NCI-H2227 (cell line): ENCODE results near the gene GYG1.
A peak's percentile ranks its signal among the peaks of the same experiment; 100 is the strongest.
"Not testable (repeated sequence)": the region's sequence is repeated elsewhere in the genome, so short reads cannot be mapped to it uniquely, and the experiment has no call there.

ENCODE experiments used
- DNase-seq: peaks from one replicate; lab custom pipeline; 2025; ENCODE audit not compliant: unreplicated experiment; lab: John Stamatoyannopoulos, UW

The GYG1 gene

DNA sequence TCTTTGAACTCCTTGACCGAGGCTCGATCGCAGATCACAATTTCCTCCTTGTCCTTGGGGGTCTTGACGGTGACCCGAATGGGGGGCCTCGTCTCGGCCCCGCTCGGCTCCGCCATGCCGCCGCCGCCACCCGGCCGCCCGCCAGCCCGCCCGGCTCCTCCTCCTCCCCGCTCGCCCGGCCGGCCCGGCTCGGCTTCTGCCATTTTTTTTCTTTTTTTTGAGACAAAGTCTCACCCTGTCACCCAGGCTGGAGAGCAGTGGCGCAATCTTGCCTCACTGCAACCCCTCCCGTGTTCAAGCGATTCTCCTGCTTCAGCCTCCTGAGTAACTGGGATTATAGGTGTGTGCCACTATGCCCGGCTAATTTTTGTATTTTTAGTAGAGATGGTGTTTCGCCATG lies 3.8 kb upstream of the GYG1 start:
- DNase-seq, result not testable (repeated sequence)

DNA sequence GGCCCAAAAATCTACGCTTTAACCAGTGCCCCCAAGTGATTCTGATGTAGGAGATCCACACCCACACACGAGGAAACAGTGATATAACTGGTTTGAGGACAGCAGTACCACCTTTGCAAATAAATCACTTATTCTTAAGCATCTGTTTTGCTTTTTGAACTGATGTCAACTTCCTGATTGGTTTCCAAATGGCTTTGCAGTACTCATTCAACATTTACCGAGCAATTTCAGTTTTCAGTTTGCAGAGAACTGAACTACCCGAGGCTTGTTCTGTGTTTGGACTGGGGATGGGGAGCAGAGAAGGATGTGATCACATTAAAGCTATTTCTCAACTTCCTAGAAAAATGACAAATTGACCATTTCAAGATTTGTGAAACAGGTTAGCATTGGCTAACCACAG lies 1.1 kb upstream of the GYG1 start:
- DNase-seq, result no peak

DNA sequence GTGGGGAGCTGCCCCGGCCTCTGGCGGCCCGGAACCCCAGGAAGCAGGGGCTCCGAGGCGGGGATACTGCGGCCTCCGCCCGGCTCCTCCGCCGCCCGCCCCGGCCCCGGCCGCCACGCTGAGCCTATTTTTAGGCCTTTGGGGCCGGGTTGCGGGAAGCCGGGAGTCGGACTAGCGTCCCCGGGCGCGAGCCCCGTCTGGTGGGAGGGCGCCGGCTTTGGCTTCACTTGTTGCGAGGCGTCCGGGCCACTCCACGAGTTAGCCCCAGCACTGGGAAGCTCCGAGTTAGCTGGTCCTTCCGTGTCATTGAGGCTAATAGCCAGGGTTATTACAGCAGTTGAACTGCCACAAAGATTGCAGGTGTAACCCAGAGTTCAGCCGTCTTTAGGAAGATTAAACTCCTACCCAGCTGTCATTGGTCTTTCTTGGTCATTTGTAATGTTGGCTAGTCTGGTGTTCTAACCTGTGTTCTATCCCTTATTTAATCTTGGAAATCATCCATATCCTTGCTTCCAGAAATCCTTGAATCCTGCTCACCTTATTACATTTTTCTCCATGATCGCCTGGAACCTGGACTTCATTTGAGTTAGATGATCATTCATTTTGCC lies 791 bp downstream of the GYG1 start:
- peak; percentile 21 for DNase-seq

DNA sequence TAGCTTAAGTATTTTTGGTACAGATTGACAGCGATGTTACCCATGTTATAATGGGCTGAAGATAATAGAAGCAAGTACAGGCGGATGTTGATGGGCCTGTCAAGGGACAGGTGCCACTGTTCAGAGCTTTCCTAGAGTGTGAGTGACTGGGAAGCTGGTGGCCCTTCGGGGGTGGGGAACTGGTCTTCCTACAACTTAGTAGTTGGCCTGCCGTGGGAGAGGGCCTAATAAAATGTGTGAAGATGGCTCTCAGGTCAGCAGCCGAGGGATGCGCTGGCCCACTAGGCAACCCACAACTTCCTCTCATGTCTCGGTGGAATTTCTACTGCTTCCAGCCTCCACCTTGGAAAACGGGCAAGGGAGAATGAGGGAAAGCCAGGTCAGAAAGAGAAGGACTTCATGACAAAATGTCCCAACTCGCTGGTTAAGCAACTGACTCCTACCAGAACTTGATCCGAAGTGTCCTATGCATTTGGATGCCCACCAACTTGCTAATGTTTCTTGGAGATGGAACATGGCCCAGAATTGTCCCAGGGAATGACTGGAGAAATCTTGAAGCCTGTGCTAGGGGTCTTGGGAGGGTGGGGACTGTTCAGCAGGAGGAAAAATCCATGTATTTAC lies 1.4 kb downstream of the GYG1 start:
- DNase-seq, result no peak

DNA sequence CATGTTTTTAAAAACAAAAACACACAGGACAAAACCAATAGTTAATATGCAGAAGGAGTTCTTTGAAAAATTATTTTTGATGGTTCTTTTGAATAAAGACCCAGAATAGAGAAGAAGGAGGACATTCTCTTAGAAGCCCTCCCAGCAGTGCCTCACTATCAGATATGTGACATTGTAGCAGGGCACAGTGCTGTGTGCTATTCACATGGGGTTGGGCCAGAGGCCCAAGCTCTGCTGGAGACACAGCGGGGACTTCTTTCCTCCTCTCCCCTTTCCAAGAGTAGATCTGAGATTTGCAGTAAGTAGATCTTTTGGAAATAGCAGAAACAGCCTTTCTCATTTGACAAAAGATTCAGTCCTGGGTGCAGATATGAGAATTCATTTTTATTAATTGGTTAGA lies 6.3 kb downstream of the GYG1 start:
- no peak for DNase-seq

DNA sequence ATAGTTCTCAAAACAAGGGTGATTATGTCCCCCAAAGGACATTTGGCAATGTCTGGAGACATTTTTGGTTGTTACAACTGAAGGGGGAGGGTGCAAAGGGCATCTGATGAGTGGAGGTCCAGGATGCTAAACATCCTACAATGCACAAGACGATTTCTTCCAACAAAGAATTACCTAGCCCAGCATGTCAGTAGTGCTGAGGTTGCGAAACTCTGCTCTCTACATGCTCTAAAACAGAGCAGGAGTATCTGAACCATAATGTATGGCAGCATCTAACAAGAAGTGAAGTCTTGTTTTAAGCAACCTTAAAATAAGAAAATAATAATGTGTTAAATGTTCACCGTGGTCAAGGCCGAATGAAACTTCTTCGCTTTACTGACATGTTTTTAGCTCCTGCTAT lies 7.0 kb downstream of the GYG1 start:
- DNase-seq, result no peak

DNA sequence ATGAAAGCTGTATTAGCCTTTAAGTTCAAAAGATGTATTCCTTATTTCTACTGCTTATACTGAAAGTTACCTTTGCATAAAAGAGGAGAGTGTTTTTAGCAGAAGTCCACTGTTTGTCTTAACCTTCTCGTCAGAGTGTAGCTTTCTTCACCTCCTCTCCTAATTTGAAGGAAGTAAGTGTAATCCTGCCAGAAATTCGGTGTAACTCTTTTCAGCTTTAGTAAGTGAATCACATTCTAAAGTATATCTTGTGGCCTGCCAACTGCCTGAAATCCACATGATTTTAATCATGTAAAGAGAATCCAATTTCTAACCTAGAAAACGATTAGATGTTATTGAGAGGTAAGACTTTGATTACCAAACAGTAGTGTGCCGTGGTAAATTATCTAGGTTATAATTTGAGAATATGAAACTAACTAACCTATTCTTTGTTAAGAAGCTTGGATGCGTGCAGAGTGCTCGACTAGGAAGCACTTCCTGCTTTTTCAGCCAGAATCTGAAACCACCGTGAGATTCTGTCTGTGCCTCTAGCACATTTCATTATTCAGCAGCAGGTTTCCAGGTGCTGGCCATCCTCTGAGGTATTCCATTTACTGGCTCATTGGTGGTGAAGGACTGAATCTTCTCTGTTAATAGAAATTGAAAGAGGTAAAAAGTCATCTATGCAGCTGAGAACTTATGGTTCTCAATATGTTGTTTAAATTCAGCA lies 7.5 kb downstream of the GYG1 start:
- DNase-seq, result no peak

DNA sequence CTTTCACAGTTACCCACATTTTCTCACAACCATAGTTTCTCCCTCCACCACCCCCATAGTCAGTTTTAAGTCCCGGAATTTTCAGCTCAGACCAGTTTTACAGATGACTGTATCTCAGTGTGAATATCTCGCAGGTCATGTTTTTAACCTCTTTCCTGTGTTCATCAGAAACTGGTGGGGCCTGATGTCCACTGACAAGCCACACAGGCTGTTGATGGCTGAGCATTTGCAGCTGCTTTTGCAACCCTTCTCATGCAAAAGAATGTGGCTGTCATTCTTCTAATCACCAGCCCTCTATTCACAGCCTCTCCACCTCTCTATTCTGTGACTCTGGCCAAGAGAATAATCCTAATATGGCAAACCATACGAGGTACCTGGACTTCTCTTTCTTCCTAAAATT lies 8.5 kb downstream of the GYG1 start:
- DNase-seq, result no peak

DNA sequence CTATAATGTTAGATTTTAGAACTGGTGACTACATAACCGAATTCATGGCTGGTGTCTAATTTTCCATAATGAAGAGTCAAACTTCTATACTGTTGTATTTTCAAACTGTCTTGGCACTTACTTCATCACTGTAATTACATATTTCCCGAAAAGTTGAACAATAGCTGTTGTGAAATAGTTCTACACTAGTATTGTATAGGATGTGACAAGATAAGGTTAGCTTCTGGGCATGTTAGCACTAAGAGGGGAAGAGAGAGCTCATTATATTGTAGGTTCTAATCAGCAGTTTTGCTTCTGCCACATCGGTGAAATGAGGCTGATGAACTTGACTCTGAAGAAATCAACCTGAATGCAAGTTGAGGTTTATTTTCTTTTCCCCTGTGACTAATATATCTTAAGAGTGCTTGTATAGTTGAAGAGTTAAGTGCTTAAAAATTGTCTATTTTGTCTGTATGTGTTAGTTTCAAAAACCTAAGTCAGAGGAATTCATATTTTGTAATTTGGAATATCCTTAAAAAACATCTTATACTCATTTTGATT lies 8.9 kb downstream of the GYG1 start:
- DNase-seq, result no peak

DNA sequence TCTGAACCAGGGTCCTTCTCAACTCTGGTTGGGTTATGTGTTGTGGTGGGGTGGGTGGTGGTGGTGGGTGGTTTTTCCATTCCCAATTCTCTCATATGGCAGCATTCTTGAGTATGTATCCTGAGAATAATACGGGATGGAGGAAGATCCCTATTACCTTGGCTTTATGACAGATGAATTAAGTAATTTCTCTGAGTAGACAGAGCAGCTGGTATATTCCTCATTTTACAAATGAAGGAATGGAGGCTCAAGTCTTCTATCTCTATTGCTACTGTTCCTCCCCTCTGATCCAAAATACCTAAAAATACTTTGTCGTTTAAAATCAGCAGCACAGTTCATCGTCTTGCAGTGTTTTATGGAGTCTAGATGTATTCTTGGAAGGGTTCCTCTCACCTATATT lies 10.4 kb downstream of the GYG1 start:
- DNase-seq, result no peak

DNA sequence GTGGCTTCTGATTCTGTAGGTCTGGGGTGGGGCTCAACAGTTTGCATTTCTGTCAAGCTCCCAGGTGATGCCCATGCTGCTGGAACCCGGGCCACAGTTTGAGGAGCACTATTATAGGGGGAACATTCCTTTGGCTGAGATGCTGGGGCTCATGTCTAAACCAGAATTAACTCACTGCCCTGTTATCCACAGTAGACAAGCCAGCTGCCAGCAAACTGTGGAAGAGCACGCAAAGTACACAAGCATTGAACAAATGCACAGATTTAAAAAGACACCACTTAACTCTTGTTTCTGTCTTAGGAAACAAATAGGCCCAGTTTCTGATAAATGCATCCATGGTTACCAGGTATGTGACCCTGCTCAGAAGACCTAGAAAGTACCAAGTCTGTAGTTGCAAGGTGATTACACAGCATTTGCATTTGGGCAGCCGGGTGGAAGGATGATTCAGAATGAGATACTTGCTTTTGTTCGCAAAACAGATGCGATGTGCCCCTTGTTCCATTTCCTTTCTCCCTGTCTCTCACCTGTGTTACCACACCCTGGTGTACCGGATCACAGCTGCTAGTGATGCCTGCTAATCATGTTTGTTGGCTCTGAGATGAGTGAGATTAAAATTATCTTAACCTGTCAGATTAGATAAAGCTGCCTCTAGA lies 12.4 kb downstream of the GYG1 start:
- DNase-seq, result no peak

DNA sequence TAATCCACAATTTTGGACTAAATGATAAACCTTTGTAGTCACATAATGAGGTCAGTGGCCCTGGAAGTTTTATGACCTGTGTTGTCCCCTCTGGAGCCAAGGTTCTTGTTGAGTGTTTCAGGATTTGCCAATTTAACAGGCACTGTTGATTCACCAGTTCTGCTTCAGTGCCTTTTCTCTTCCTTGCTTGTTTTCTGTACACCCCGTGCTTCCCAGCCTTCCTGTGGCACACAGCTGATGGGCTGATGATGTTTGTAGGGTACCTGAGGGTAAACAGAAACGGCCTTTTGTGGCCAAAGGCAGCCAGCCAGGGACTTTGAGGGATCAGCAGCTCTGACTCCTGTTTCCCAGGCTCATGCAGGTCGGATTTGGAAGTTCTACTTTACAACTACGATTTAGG lies 13.3 kb downstream of the GYG1 start:
- no peak for DNase-seq

DNA sequence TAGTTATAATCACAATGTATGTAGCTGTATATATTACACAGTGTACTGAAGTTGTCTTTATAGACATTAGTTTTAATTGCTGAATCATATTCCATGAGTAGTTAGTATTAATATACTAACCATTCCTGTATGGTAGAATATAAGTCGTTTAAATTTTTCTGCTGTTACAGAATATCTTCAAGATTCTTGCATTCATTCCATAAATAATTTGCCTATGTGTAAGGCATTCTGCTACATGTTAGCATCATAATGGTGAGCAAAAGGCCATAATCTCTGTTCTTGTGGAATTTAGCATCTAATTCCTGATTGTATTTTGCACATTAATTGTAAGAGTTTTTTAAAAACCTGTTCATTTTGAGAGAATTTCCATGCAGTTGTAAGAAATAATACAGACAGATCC lies 14.1 kb downstream of the GYG1 start:
- DNase-seq, result no peak

DNA sequence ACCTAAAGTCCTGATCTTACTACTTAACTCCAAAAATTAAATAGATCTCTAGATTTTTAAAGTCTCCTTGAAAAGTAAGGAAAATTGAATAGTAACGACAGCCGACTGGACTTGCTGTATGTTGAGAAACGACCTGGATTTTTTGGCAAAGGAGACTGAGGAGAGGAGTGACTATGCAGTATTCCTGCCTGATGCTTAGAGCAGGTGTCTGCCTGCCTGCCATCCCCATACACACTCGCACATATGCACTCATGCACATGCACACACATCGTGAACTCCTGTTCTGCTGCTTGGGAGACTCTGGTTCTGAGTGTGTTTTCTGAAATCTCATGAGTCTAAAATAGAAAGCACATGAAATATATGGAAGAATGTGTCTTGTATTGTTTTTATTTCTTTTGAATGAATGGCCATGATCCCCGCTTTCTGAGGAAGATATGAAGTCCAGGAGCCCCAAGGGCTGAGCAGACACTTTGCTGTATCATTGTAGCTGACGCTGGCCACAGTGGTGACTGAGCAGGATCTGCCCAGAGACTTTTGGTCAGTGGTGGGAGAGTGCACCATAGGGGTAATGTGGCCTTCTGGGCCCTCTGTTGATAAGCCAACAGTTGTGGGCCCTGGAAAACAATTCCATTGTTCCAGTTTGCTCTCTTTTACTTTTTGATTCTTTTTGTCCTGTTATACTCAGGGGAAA lies 16.4 kb downstream of the GYG1 start:
- no peak for DNase-seq

DNA sequence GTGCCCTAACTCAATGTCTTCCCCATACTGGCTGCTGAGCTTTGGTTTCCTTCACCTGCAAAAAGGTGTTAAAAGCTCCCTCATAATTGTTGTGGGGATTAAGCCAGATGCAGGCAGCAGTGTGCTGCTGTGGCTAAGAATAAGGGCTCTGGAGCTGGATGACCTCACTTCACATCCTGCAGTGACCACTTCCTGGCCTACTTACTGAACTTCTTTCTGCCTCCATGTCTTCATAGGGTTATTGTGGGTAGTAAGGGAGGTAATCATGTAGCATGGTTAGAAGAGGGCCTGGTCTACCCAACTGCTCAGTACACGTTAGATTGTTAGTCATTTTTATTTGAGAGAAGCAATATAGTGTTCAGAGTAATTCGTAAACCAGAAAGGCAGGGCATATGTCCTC lies 18.4 kb downstream of the GYG1 start:
- no peak for DNase-seq

DNA sequence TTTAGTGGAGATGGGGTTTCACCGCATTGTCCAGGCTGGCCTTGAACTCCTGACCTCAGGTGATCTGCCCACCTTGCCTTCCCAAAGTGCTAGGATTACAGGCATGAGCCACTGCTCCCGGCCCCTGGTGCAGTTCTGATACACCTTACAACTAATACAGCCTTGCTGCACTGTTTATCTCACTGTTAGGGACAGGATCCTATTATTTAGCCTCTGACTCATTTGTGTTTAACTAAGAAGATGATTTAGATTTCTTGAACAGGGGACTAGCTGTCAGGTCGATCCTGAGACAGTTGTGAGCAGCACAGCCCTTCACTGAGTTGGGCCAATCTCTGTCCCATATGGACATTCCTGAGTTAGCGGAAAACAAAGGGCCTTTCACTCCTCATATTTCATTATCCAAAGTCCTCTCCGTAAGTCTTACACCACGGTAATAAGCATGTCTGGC lies 19.2 kb downstream of the GYG1 start:
- no peak for DNase-seq

DNA sequence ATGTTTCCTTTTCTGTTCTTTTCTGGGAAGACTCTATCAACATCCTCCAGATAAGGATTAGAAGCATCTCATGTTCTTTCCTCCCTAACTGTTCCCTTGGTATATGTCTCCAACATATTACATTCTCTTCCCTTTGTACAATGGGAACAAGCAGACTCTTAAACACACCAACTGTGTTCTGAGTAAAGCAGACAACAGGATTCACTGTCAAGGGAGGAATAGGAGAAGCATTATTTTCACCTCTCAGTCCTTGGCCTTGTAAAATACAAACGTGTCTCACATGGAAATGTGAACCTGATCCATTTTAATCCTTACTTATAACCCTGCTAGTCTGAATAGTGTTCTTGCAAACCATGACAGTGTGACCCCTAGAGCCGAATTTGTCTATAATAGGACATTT lies 19.6 kb downstream of the GYG1 start:
- no peak for DNase-seq

DNA sequence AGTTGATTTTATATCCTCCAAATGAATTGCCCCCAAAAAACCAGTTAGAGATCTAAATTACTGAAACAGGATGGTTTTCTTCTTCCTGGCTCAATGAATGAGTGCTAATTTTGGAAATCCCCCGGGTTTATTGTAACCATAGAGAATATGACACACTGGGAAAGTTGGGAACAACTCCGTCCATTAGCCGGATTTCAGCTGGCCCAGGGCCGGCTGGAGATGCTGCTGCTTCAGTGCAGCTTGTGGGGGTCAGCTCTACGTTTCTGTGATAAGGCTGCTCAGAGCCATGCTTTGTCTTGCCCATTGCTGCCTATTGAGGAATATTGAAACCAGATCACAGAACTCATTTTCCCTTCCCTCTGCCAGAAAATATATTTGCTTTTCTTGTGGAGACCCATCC lies 20.3 kb downstream of the GYG1 start:
- no peak for DNase-seq

DNA sequence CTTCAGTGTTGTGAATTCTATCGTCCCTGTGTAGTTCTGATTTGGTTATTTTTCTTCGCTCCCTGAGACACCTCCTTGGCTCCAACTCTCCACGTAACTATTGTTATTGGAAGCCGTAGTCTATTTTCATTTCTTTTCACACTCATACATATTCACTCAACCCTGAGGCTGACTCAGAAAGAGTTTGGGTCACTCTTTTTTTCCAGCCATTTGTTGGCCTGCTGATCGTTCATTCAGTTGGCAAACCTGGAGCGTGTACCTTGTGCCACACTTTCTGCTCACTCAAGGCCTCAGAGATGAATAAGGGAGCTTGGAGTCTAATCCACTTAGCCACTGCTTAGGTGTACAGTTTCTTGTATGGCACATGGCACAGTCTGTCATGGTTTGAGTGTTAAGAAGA lies 22.4 kb downstream of the GYG1 start:
- DNase-seq, result no peak

DNA sequence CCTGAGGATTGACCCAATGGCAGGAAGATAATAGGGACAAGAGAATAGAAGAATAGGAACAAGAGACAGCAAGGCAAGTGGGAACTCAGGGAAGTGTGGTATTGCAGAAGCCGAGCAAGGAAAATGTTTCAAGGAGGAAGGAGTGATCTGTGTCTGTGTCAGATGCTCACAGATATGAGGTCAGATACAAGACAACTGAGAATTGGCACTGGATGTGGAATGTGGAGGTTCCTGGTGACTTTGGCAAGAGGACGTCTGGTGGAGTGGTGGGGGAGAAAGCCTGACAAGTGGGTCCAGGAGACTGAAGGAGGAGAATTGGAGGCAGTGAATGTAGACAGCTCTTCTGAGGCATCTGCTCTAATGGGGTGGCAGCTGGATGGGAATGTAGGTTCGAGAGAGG lies 24.1 kb downstream of the GYG1 start:
- no peak for DNase-seq

DNA sequence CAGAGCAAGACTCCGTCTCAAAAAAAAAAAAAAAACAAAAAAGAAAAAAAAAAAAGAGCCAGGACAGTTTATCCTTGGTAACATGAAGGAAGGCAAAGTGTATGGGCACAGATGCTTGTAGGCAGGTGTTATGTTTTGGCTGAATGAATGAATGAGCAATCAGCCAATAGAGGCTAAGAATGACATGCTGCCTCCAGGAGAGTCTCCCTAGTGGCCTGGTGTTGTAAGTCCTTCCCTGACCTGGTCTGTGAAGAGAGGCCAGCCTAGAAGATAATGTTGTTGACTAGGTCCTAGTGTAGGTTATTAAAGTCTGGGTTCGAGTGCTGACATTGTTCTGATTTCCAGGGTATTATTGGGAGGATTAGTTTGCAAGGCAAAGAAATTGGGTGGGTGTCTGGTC lies 24.9 kb downstream of the GYG1 start:
- no peak for DNase-seq
